Panc1 (cell line): ENCODE data around the gene CARD8.
"Not testable (repeated sequence)": the region's sequence is repeated elsewhere in the genome, so short reads cannot be mapped to it uniquely, and the experiment has no call there.

Experiments
- CTCF ChIP-seq: fragments of 450-650 bp; IDR thresholded peaks from 2 replicates; pipeline ENCODE4 v1.5.1; 2017; ENCODE audit warnings: mild to moderate bottlenecking
- POLR2AphosphoS5 ChIP-seq: IDR thresholded peaks from 2 replicates; pipeline ENCODE4 v1.6.1; 2012; ENCODE audit warnings: mild to moderate bottlenecking, low read depth, low read length, moderate library complexity
- SIN3A ChIP-seq: IDR thresholded peaks from 2 replicates; pipeline ENCODE4 v1.6.1; 2012; ENCODE audit warnings: low read depth, mild to moderate bottlenecking, low read length, moderate library complexity, borderline replicate concordance; ENCODE audit not compliant: insufficient read depth

- TF ChIP-seq POLR2AphosphoS5, CTCF, SIN3A: not testable (repeated sequence)
Observed at GRCh38 chr19:48269617-48270026, 13.9 kb upstream of the CARD8 start.
